GM19328 (cell line): ENCODE data around the gene TBCEL.

Source experiments
- ATAC-seq: cut with Tn5 transposase; IDR thresholded peaks from one replicate; pipeline ENCODE4 v1.9.1; 2021; ENCODE audit warnings: mild to moderate bottlenecking, moderate library complexity; ENCODE audit not compliant: unreplicated experiment

Gene TBCEL

DNA sequence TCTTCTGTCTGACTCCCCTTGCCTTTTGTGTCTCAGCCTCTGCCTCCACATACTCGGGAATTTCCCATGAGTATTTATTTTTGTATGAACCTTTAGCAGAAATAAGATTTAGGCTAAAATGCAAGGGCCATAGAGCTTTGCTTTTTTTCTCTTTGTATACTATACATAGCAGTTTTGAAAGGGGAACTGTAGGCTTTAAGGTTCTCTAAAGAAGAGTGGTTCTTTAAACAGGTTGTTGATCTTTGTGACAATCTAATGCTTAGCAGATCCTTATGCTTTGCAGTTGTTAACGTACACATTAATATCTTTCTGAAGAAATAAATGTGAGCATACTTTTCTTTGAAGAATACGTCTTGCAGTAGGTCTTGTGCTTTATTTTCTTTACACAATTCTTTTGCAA is 35.0 kb downstream of the TBCEL start:
- ATAC-seq, result no peak

DNA sequence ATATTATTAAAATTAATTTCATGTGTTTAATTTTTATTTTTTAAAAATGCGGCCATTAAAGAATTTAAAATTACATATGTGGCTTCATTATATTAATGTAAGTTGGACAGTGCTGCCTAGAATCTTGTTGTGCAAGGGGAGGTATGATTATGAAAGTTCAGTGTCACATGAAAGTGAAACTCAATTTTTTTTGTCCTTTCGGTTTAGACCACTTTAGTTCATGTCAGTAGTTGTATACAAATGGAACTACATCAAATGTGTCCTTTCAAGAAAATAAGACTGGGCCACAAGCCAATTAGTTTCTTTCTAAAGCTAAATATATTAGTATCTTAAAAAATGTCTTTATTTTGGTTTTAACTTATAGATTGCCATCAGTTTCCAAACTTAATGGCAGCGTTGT is 35.7 kb downstream of the TBCEL start:
- peak; percentile 86 for ATAC-seq

DNA sequence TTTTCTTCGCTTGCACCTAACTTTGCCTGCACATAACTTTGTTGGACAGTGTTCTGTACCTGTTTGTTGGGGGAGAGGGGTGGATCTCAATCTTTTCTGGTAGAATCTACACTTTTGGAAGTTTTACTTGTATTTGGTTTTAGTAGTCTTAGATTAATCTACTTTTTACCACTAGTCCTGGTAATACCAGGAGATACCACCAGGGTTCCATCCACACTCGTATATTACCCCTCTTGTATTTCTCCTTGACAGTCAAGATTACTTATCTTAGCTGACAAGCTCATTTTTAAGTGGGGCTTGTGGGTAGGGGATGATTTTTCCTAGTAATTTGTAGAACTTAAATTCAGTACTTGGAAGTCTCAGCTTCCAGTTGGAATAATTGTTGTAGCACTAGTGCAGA is 39.8 kb downstream of the TBCEL start:
- no peak for ATAC-seq

DNA sequence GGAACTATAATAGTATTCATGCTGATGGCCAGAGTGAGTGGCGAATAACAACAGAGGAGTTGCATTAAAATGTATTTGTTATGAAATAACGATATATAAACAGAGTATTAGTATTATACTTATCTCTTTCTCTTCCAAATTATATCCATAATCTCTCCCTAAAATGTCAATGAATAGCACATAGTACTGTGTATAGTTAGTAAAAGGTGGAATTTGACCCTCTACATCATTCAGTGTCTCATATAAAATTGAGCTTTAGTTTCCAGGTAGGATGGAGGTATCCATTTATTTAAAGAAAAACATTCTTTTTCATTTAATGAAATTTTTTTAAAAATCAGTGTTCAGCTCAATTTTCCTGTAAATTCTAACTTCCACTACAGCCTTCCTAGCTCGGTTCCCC is 42.7 kb downstream of the TBCEL start:
- no peak for ATAC-seq

DNA sequence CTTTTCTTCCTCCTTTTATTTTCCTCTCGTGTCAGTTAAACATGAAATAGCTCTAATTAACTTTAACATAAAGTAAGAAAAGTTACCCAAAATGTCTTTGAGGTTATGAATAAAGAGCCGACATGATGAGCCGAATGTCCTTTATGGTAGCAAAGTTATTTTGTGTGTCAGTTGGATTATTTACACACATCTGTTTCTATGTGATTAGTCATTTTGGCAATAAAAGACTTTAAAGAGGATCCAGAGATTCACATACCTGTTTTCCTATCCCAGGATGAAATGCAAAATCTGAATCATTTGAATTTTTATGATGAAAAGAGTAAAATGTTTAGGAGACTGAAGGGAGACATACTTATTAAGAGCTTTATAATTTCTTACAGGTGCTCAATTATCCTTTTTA is 43.1 kb downstream of the TBCEL start:
- no peak for ATAC-seq

DNA sequence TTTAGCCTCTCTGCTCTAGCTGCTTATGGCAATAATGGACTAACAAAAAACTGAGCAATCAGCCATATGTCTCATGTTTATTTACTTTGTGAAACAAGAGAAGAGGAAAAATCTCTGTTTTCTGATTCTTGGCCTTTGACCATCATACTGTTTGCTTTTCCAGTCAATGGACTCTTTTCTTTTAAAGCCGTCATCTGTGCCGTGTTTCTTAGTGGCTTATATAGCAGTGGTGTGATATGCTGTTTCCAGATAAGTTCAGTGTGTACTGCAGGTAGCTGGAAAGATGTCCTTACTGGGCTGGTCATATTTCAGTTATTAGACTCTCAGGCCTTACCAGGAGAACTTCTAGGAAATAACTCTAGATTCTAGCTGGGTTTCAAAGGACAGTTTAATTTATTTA is 43.6 kb downstream of the TBCEL start:
- ATAC-seq, result no peak

DNA sequence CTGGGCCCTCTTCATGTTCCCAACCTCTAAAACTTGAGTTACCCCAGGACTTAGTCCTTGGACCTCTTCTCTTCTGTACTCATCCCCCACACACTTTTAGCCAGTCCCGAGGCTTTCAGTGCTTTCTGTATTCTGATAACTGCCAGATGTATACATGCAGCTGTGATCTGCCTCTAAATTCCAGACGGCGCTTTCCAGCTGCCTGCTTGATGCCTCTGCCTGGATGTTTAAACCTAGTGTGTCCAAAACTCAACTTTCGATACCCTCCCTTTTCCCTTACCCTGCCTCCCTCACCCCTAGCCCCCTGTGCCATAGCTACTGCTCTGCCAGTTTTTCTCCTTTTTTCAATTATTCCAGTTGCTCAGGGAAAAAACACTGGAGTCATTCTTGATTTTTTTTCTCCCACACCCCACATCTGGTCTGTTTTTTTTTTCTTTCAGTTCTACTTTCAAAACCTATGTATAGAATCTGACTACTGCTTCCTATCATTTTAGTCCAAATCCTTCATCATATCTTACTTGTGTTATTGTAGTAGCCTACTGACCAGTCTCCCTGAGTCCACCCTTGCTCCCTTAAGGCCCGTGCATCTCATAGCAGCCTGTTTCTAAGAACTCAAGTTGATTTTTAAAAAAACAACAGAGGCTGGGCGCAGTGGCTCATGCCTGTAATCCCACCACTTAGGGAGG is 44.2 kb downstream of the TBCEL start:
- ATAC-seq, result no peak

DNA sequence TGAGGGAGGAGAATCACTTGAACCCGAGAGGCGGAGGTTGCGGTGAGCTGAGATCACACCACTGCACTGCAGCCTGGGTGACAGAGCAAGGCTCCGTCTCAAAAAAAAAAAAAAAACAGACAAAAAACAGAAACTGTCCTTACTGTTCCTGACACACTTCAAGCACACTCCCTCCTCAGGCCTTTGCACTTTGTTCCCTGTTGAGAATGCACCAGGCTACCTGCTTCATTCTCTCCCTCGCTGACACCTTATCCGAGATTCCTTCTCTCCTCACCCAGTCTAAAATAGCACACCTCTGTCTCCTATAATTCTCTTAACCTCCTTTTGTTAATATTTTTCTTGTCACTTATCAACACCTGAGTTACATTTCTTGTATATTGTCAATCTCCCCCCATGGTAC is 44.9 kb downstream of the TBCEL start:
- ATAC-seq, result no peak

DNA sequence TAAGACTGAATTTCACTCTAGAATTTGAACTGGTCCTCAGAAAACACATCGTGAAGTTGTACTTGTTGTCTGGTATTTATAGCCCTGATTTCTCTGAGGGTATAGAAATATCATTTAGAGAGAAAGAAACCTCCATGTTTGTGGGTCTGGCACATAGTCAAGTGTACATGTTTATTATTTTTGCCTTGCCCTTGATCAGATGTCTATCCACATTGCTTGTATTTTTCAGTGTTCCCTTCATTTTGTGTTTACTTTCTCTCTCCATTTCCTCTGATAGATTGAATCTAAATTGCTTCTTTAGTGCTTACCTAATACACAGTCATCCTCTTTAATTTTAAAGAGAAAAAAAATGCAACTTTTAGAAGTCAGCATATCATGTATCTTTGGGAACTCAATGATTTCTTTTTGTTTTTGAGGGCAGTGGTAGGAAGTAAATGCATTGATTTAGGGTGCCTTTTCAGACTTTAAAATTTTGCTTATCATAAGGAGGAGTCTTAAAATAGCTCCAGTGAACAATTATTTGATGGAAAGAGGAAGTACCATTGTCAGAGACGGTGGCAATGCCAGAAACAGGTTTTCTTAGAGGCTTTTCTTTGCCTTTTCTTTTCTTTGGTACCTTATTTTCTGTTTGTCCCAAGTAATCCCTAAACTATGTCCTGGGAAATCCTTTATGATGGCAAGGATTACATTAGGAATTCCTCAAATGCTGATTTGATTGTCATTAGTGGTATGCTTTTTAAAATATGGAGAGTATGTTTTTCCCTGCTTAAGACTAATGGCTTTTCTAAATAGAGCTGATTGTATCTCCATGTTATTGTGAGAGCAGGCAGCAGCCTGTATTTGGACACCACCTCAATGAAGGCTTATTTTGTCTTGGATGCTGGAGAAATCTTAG is 47.3 kb downstream of the TBCEL start:
- ATAC-seq, result no peak

DNA sequence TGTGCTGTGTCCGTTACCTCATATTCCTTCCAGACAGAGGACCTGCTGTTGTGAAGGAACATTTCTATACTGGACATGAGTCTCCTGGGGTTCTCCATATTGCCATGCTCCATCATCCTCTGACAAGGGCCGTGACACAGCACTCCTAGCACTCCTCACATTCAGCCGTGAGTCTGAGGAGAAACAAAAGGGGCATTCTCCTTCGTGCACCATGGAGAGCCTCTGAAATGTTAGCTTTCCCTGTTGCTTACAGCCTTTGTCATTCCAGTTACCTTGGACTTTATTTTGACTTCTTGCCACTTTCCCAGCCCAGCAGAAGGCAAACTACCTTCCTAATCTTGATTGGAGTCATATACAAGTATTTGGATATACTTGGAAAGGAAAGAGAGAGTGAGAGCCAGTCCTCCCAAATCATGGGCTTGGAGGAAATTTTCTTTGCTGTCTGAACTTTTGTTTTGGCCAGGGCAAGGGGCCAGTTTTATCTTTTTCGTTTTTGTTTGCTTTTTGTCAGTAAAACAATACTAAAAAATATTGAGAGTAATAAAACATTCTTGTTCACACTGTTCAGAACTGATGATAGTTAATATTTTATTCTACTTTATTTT is 48.0 kb downstream of the TBCEL start:
- no peak for ATAC-seq

DNA sequence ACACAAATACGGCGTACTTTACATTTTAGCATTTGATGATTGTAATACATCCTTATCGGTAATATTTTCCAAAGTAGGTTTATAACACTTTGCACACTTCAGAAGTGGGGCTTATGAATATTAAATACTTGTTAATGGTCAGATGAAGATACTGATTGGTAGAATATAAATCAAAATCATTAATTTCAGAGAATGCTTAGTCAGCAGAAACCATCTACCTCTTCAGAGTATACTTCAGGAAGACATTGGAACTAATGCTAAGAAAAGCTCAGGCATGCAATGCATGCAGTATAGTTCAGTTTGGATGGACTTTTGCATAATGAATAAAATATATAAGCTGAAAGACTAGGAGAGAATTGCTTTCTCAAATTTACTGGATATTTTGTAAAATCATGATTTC is 57.4 kb downstream of the TBCEL start:
- ATAC-seq, result no peak

DNA sequence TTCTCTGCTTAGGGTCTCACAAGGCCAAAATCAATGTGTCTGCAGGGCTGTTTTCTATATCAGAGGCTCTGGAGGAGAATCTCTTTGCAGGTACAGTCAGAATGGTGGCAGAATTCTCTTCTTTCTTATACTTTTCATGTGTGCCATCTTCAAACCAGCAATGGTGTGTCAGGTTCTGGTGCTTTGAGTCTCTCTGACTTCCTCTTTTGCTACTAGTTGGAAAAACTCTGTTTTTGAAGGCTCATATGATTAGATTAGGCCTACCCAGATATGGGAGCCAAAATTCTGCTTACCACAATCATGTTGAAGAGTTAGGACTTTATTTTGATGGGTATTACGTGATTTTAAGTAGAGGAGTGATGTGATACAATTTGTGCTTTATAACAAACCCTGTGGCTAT is 58.3 kb downstream of the TBCEL start:
- ATAC-seq, result no peak

DNA sequence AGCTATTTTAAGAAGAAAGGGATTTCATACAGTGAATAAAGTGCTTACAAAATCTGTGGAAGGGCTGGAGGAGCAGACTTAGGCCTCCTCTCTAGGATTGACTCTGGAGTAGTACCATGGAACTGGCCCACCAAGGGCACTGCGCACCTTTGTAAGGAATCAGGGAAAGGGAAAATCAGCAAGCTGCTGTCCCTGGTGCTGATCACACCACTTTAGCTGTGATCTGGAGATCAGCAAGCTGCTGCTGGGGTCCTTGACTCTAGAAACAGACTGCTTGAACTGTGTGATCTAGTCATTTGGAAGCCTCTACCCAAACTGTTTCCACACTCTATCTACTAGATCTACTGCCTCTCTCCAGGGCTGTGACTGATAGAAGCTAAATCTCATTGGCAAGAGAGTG is 58.8 kb downstream of the TBCEL start:
- no peak for ATAC-seq

DNA sequence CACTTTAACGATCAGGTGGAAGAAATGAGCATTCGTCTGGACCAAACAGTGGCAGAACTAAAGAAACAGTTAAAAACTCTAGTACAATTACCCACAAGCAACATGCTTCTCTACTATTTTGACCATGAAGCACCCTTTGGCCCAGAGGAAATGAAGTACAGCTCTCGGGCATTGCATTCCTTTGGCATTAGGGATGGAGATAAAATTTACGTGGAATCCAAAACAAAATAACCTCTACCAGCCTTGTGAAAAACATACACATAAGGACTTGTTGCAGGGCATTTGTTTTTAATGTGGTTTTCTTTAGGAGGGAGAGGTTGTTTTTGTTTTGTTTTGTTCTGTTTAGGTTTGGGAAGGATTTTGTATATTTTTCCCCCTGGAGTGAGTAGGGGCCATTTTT is 63.0 kb downstream of the TBCEL start:
- ATAC-seq, result no peak

DNA sequence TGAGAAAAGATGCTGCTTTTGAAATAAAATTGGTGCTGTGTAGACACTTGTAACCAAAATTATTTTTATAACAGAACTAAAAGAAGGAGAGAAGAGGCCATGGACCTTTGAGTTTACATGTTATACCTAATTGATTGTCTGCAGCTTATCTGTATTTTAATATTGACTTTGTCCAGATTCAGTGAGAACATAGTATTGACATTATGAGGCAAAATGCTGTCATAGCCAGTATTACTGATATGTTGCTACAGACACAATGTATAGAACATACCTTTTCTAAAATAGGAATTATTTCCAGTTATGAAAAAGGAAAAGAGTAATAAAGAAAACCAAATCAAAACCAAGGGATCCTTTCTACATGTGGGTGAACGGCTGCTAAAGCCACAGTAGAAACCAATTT is 65.7 kb downstream of the TBCEL start:
- ATAC-seq, result no peak

DNA sequence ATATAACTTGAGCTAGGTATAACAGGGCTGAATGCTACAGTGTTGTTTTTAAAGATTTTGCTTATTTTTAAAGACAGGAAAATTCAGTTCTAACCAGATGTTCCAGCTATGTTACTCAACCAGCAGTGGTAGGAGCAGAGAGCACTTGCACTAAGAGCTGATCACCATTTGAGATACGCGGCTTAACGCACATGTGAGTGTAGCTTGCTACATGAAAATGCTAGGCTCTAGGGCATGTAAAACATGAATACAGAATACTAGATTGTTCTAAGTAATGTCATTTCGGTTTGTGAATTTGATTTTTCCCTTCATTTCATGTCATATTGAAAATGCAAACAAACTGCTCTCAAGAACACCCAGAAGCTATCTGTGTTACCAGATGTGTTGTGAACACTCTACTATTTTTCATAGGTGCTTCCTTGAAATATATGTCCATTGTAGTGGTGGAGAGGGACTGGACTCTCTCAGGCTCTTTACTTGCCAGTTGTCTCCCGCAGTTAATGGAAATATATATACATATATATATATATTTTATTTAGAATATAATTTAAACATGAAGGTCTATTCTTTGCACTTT is 66.3 kb downstream of the TBCEL start:
- ATAC-seq, result no peak

DNA sequence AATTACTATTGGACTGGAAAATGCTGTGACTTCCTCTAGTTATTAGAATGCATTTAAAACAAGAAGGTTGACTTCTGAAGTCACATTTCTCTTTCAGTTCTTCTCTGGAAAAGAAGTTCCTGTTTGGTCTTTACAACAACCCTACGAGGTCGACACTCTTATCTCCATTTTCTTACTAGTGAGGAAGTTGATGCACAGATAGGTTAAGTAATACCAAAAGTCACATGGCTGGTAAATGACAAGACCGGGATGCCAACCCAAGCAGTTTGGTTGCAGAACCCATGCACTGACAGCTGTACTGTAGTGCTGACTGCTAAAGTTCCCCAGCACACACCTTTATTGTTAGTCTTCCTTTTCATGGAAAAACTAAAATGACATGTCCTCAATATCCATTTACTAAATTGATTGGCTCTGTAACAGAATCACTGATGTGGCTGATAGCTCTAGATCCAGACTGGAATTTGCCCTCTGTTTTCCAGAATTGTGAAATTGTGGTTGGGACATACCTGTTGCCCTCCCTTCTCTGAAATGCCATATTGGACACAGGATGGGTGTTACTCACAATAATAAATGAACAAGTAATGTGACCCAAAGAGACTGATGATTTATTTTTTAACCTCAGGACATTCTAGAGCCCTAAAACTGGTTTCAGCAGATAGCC is 67.7 kb downstream of the TBCEL start:
- ATAC-seq, result no peak

DNA sequence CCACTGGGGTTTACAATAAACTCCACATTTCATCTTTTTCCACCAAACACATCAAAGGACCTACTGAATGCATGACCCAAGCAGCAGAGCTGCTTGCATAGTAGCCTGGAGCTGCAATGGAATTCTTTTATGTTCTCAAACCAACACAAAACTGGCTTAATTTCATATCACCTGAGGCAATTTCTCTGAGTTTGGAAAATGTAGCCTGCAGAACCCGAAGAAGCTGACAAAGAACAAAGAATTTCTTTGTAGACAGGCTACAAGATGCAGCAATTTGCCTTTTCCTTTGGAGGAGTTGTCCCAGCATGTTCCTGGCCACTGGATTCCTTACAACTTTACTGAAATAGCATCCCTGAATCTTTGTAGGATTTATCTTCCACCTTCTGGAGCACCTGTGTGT is 71.7 kb downstream of the TBCEL start:
- no peak for ATAC-seq

DNA sequence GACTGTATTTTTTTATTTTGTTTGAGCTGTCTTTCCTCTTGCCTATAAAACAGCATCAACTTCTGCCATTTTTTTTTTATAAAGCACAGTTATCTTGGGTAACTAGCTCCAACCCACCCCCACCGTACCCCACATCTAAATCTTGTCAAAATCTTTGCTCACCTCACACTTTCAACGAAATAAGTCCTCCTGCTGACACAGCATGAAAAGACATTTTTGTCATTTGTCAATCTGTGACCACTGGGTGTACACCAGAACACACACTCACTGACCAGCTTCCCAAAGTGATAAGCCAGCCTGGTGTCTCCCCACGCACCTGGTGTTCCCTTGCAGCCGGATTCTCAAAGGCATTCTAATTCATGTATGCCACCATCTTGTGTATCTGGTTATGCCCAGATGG is 75.5 kb downstream of the TBCEL start:
- no peak for ATAC-seq

DNA sequence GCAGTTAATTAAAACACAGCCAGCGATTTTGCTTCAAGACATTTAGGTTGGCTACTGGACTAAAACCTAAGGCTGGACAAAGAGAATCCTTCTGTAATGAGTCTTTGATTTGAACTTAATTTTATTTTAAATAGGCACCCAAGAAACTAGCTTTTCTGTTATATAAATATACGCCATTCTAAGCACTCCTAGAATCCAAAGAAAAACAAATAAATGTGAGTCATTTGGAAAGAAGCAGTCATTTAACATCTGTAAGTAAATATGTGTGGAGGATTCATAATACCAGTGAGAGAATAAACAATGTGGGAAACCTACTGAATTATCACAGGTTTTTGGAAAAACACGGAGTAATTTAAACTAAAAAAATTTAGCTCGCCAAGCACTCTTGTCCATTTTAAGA is 76.0 kb downstream of the TBCEL start:
- ATAC-seq, result no peak

DNA sequence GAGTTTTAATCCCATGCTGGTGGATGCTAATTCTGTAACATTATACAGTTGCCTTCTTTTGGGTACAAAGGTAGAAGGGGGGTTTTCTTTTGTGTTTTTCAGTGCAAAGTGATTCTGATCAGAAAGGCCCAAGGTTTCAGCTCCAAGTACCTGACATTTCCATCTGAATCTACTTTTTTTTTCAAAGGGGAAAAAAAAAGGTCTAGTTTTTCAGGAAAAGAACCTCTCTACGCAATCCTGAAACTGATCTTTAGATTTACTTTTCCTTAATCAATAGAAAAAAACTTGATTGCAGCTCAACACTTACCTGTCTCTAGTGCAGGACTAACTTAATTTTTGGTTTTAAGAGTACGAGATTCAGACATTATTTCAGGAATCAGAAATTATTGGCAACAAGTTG is 77.0 kb downstream of the TBCEL start, which contains the start of gene TECTA:
TSS of gene TECTA (plus strand) at position 301 of the 400 bp plus-strand sequence. CDS start 1,423 bp downstream, outside the sequence.
- no peak for ATAC-seq
